ENCODE measurements around the gene USH1G.

Gene USH1G

GRCh38 chr17:74953134-74953687 is 30.2 kb upstream of the USH1G start:
- TF ChIP-seq CTCF (IDR thresholded peaks at IDR 0.05; ENCODE audit: low read depth, low read length, missing control alignments) = no peak
- no peak for DNase-seq (ENCODE audit: extremely low read depth, low read depth)
- no peak overlapping the region for H3K4me3 ChIP-seq (replicated peaks; ENCODE audit: low read depth, low read length)

DNA sequence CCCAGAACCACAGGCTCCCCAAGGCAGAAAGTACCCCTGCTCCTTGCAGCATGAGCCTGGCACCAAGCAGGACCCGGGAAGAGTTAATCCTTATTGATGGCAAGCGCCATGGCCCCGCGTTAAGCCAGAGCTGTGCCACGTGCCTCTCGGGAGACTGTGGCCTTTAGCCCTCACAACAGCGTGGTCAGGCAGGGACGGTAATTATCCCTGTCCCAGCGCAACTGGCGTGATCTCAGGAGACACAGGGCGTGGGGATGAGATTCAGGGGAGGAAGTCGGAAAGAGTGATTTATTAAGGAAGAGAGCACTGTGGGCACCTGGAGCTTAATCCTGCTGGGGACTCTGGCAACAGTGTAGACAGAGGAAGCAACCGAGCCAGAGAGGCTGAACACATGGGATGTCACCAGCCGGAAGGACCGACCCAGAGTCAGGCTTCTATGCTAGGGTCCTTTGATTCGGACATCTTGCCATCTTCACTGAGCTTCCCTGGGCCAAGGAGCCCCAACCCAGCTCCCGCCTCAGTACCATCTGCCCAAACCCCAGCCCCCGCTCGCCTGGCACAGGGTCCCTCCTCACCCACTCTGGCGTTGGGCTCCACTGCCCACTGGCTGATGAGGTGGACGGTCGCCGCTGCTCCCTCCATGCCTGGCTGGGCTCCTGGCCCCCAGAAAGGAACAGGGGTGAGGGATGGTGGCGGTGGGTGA is 29.5 kb upstream of the USH1G start:
- H3K4me3 ChIP-seq (replicated peaks; ENCODE audit: low read depth, low read length) = no peak overlapping the region
- TF ChIP-seq CTCF (IDR thresholded peaks at IDR 0.05; ENCODE audit: low read depth, low read length, missing control alignments) = no peak
- no peak for DNase-seq (ENCODE audit: extremely low read depth, low read depth)

DNA sequence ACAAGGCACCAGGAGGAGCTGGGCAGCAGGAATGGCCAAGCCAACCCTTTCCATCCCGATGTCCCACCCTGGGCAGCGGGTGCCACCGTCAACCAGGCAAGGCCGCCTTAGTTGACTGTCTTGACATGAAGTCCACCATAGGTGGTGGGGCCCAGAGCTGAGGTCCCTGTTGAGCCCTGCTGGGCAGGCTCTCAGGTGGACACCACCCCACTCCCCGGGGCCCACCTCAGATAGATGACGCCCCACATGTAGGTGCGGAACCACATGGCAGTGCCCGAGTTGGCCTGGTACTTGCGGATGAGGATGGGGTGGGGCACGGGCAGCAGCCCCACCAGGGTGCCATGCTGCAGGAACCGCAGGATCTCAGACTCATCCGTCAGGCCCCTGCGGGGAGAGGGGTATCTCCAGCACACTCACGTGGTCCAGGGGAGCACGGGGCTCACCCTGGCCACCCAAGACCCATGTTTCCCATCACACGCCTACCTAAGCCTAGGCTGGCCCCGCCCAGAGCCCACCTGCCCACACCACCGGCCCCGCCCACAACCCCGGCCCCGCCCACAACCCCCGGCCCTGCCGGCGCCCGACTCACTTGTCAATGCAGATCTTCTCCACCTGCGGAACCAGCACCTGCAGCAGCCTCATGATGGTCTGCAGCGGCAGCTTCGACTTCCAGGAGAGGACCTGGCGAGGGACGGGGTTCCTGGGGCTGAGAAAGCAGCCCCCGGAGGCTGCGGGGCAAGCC is 28.8 kb upstream of the USH1G start:
- no peak for TF ChIP-seq CTCF (IDR thresholded peaks at IDR 0.05; ENCODE audit: low read depth, low read length, missing control alignments)
- no peak overlapping the region for H3K4me3 ChIP-seq (replicated peaks; ENCODE audit: low read depth, low read length)
- DNase-seq (ENCODE audit: extremely low read depth, low read depth) = no peak

- no peak for DNase-seq (ENCODE audit: extremely low read depth, low read depth)
- H3K4me3 ChIP-seq (replicated peaks; ENCODE audit: low read depth, low read length) = no peak overlapping the region
- no peak for TF ChIP-seq CTCF (IDR thresholded peaks at IDR 0.05; ENCODE audit: low read depth, low read length, missing control alignments)
These were observed 28.0 kb upstream of the USH1G start for GRCh38 chr17:74951065-74951464.

- no peak overlapping the region for H3K4me3 ChIP-seq (replicated peaks; ENCODE audit: low read depth, low read length)
- no peak for DNase-seq (ENCODE audit: extremely low read depth, low read depth)
- TF ChIP-seq CTCF (IDR thresholded peaks at IDR 0.05; ENCODE audit: low read depth, low read length, missing control alignments) = no peak
These were observed 27.2 kb upstream of the USH1G start for GRCh38 chr17:74950207-74950606.

- no peak for DNase-seq (ENCODE audit: extremely low read depth, low read depth)
- no peak overlapping the region for H3K4me3 ChIP-seq (replicated peaks; ENCODE audit: low read depth, low read length)
- no peak for TF ChIP-seq CTCF (IDR thresholded peaks at IDR 0.05; ENCODE audit: low read depth, low read length, missing control alignments)
These were observed 26.5 kb upstream of the USH1G start for GRCh38 chr17:74949455-74950115.
